IMR-90 (cell line): ENCODE results near the gene RPL10. TPM values are rescaled to one million over a fixed set of nuclear protein-coding genes. Genes with fewer than 3 reads are reported as not detected.

Experiments
- ATAC-seq: fragments of 200-7000 bp; cut with Tn5 transposase; 2 replicates; pipeline ENCODE4 v1.9.1; 2020; ENCODE audit warnings: low read depth, mild to moderate bottlenecking, moderate library complexity
- BruUV-seq: library from RNA; stranded (reverse); fragments of 400-500 nt; replicated peaks from 2 replicates; lab custom pipeline; 2021; lab: Mats Ljungman, UMichigan
- CTCF ChIA-PET: fragments of 300-600 bp; formaldehyde crosslinking; extraction: SDS; loops from one replicate; lab custom pipeline; 2021; ENCODE audit warnings: antibody characterized with exemption; lab: Yijun Ruan, JAX
- POLR2A ChIA-PET: fragments of 300-600 bp; sonication (Branson Sonifier 250); formaldehyde crosslinking; loops from one replicate; lab custom pipeline; 2022; ENCODE audit warnings: antibody characterized with exemption; ENCODE audit not compliant: unreplicated experiment; lab: Charles Lee
- DNase-seq: peaks from one replicate; pipeline ENCODE4 v3.0.0; 2013
- H2AFZ ChIP-seq: replicated peaks from 2 replicates; pipeline ENCODE3; 2013; ENCODE audit warnings: low read length, mild to moderate bottlenecking; ENCODE audit not compliant: poor library complexity
- H2AK5ac ChIP-seq: 2 replicates; pipeline ENCODE4 v1.6.1; 2013; ENCODE audit warnings: low read depth, low read length, inconsistent platforms
- H2AK9ac ChIP-seq: replicated peaks from 2 replicates; pipeline ENCODE3; 2013; ENCODE audit warnings: mild to moderate bottlenecking, low read depth, low read length, moderate library complexity; ENCODE audit not compliant: poor library complexity
- H2BK120ac ChIP-seq: 2 replicates; pipeline ENCODE4 v1.6.1; 2013; ENCODE audit warnings: low read depth, low read length, inconsistent platforms
- H2BK15ac ChIP-seq: 3 replicates; pipeline ENCODE4 v1.6.1; 2013; ENCODE audit warnings: low read depth, low read length, inconsistent platforms
- H2BK20ac ChIP-seq: 2 replicates; pipeline ENCODE4 v1.6.1; 2013; ENCODE audit warnings: low read depth, mild to moderate bottlenecking, inconsistent platforms, low read length, moderate library complexity
- H2BK5ac ChIP-seq: 2 replicates; pipeline ENCODE4 v1.6.1; 2013; ENCODE audit warnings: mild to moderate bottlenecking, low read depth, low read length, inconsistent platforms; ENCODE audit not compliant: poor library complexity, severe bottlenecking
- H3K14ac ChIP-seq: replicated peaks from 2 replicates; pipeline ENCODE4 v1.6.1; 2013; ENCODE audit warnings: low read depth, low read length, inconsistent platforms
- H3K18ac ChIP-seq: 2 replicates; pipeline ENCODE4 v1.6.1; 2013; ENCODE audit warnings: low read depth, low read length, control low read depth
- H3K23ac ChIP-seq: 2 replicates; pipeline ENCODE4 v1.6.1; 2013; ENCODE audit warnings: low read depth, low read length, inconsistent platforms
- H3K27ac ChIP-seq: 2 replicates; pipeline ENCODE4 v1.5.1; 2013; ENCODE audit warnings: mild to moderate bottlenecking, control low read depth, low read length; ENCODE audit not compliant: insufficient read depth
- H3K27me3 ChIP-seq: 2 replicates; pipeline ENCODE4 v1.6.1; 2013; ENCODE audit warnings: low read length; ENCODE audit not compliant: control insufficient read depth, insufficient read depth
- H3K36me3 ChIP-seq: 2 replicates; pipeline ENCODE4 v1.6.1; 2013; ENCODE audit warnings: low read length, mixed read lengths; ENCODE audit not compliant: control insufficient read depth, insufficient read depth
- H3K4ac ChIP-seq: 2 replicates; pipeline ENCODE4 v1.6.1; 2013; ENCODE audit warnings: low read depth, low read length, inconsistent platforms
- H3K4me1 ChIP-seq: 2 replicates; pipeline ENCODE4 v1.6.1; 2013; ENCODE audit warnings: low read length, mixed read lengths; ENCODE audit not compliant: control insufficient read depth, insufficient read depth
- H3K4me2 ChIP-seq: 2 replicates; pipeline ENCODE4 v1.6.1; 2013; ENCODE audit warnings: low read depth, mild to moderate bottlenecking, control low read depth, low read length, moderate library complexity
- H3K4me3 ChIP-seq: 2 replicates; pipeline ENCODE4 v1.5.1; 2013; ENCODE audit warnings: low read depth, mild to moderate bottlenecking, control low read depth, low read length, moderate library complexity; ENCODE audit not compliant: insufficient read depth
- H3K56ac ChIP-seq: 2 replicates; pipeline ENCODE4 v1.6.1; 2013; ENCODE audit warnings: low read length, inconsistent platforms; ENCODE audit not compliant: insufficient read depth; ENCODE audit errors: extremely low read depth
- H3K79me1 ChIP-seq, 2 experiments: 2 replicates each; pipeline ENCODE4 v1.6.1; 2013; ENCODE audit warnings: low read length in 2 of 2, inconsistent platforms in 1 of 2, low read depth in 1 of 2
- H3K9ac ChIP-seq: 2 replicates; pipeline ENCODE4 v1.6.1; 2013; ENCODE audit warnings: low read depth, low read length, control low read depth
- H3K9me1 ChIP-seq: 2 replicates; pipeline ENCODE4 v1.6.1; 2013; ENCODE audit warnings: low read length, inconsistent platforms; ENCODE audit not compliant: insufficient read depth
- H3K9me3 ChIP-seq: 2 replicates; pipeline ENCODE4 v1.6.1; 2013; ENCODE audit warnings: low read length; ENCODE audit not compliant: control insufficient read depth, insufficient read depth
- H4K20me1 ChIP-seq: 2 replicates; pipeline ENCODE4 v1.6.1; 2013; ENCODE audit warnings: low read length, inconsistent platforms; ENCODE audit not compliant: insufficient read depth
- H4K5ac ChIP-seq: 2 replicates; pipeline ENCODE4 v1.6.1; 2013; ENCODE audit warnings: mild to moderate bottlenecking, low read depth, low read length, control low read depth
- H4K8ac ChIP-seq, 2 experiments: 2 replicates each; pipeline ENCODE4 v1.6.1; 2013; ENCODE audit warnings: low read depth in 2 of 2, low read length in 2 of 2, control low read depth in 1 of 2, inconsistent platforms in 1 of 2
- H4K91ac ChIP-seq: 2 replicates; pipeline ENCODE4 v1.6.1; 2013; ENCODE audit warnings: low read depth, low read length, inconsistent platforms; ENCODE audit not compliant: insufficient read depth
- BHLHE40 ChIP-seq: fragments of 150-350 bp; IDR thresholded peaks from 2 replicates; pipeline ENCODE4 v1.6.1; 2016; ENCODE audit warnings: mild to moderate bottlenecking, low read depth, low read length
- CHD1 ChIP-seq: IDR thresholded peaks from 2 replicates; pipeline ENCODE4 v1.6.1; 2012; ENCODE audit warnings: low read depth, low read length, improper control_type of control experiment
- CTCF ChIP-seq: conservative IDR thresholded peaks from 2 replicates; pipeline ENCODE4 v1.5.1; 2012; ENCODE audit warnings: mild to moderate bottlenecking, low read depth, low read length, improper control_type of control experiment
- FOS ChIP-seq: fragments of 150-350 bp; IDR thresholded peaks from 2 replicates; pipeline ENCODE4 v1.6.1; 2016; ENCODE audit warnings: low read depth, low read length
- MAFK ChIP-seq: IDR thresholded peaks from 2 replicates; pipeline ENCODE4 v1.6.1; 2012; ENCODE audit warnings: low read depth, low read length, improper control_type of control experiment
- MAZ ChIP-seq: IDR thresholded peaks from 2 replicates; pipeline ENCODE4 v1.6.1; 2012; ENCODE audit warnings: low read depth, mild to moderate bottlenecking, low read length, improper control_type of control experiment, moderate library complexity, borderline replicate concordance
- POLR2A ChIP-seq: IDR thresholded peaks from 2 replicates; pipeline ENCODE4 v1.6.1; 2012; ENCODE audit warnings: mild to moderate bottlenecking, low read depth, low read length
- RFX5 ChIP-seq: IDR thresholded peaks from 2 replicates; pipeline ENCODE4 v1.8.0; 2012; ENCODE audit warnings: low read depth, mild to moderate bottlenecking, low read length, moderate library complexity
- SMC3 ChIP-seq: fragments of 150-350 bp; IDR thresholded peaks from 2 replicates; pipeline ENCODE4 v1.6.1; 2016; ENCODE audit warnings: low read depth, mild to moderate bottlenecking, antibody characterized with exemption, low read length, moderate library complexity
- WGBS, 2 experiments: methylation state at CpG; one replicate each; pipeline versions ENCODE4 v1.1.5 to v1.1.7; 2013; ENCODE audit warnings: missing lambda C conversion rate in 2 of 2; ENCODE audit not compliant: insufficient read length in 1 of 2; ENCODE audit errors: extremely low coverage in 2 of 2; 5-methylcytosine and 5-hydroxymethylcytosine counted together
- dilution Hi-C: fragments of 300-500 bp; cut with HindIII; formaldehyde crosslinking; loops from one replicate; pipeline ENCODE4 v1.14.3; 2018; ENCODE audit warnings: low sequenced_read_pairs; ENCODE audit not compliant: unreplicated experiment
- in situ Hi-C: fragments of 300-500 bp; cut with MboI; formaldehyde crosslinking; loops from 3 replicates; pipeline ENCODE4 v1.14.3; 2019; ENCODE audit warnings: low sequenced_read_pairs, inconsistent platforms, mixed read lengths
- intact Hi-C: fragments of 100-400 bp; cut with micrococcal nuclease; formaldehyde crosslinking; loops from 2 replicates; pipeline ENCODE4 v1.10.0; 2022
- polyA plus RNA-seq, 3 experiments: library from polyadenylated mRNA; depleted of rRNA; stranded (reverse); fragments of >200 nt; gene quantifications; 2 replicates each; pipeline ENCODE4 v1.2.3, GENCODE V29; 2012; ENCODE audit warnings: low replicate concordance in 1 of 3
- total RNA-seq: library from RNA; depleted of rRNA; stranded (reverse); fragments of >200 nt; gene quantifications from 2 replicates; pipeline ENCODE4 v1.2.3, GENCODE V29; 2012
- TF ChIP-seq, protein P1 (sequence below): fragments of 150-350 bp; IDR thresholded peaks from 2 replicates; pipeline ENCODE4 v1.6.1; 2016; ENCODE audit warnings: low read depth, mild to moderate bottlenecking, low read length, moderate library complexity, borderline replicate concordance

RPL10 gene
- total and polyA plus RNA-seq, 2 of the 4 experiments (the other 2 are of a cell fraction), result 1,582 to 7,467 TPM

DNA sequence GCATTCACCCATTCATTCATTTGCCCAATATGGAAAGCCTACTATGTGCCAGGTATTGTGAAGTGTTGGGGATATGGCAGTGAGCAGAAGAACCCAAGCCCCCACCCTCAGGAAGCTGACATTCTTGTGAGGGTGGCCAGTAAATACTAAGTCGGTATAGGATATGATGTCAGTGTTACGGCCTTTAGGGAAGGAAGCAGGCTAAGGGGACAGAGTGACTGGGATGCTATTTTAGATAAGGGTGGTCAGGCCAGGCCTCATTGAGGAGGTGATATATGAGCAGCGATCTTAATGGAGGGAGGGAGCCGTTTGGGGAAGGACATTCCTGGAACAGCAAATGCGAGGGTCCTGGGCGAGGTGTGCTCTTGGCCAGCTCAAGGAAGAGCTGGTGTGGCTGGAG lies 32.3 kb downstream of the RPL10 start:
- Histone ChIP-seq H3K36me3 (peaks cover 27% of the 10 kb centered on the region; the same call in 1 of the 2 replicates), H3K23ac (no peak overlapping the region), H2BK20ac (no peak overlapping the region), H4K5ac (no peak overlapping the region), H2BK15ac (no peak overlapping the region), H3K79me1 (peaks cover 7 to 22% of the 10 kb centered on the region in 2 experiments), H4K20me1 (peaks cover 7% of the 10 kb centered on the region), H2AFZ (no peak overlapping the region), H3K9me3 (no peaks in the 10 kb centered on the region), H3K4ac (no peak overlapping the region), H2BK120ac (no peak overlapping the region), H3K27ac (no peak overlapping the region), H3K4me1 (peaks cover 2% of the 10 kb centered on the region; the same call in 1 of the 2 replicates), H4K8ac (no peak overlapping the region), H4K91ac (no peak overlapping the region), H3K4me3 (no peak overlapping the region), H2AK5ac (no peak overlapping the region), H3K27me3 (no peaks in the 10 kb centered on the region), H3K4me2 (no peak overlapping the region), H3K18ac (no peak overlapping the region), H2BK5ac (no peak overlapping the region), H3K14ac (no peak overlapping the region), H3K9me1 (peaks cover 3% of the 10 kb centered on the region; the same call in 1 of the 2 replicates), H2AK9ac (no peak overlapping the region), H3K56ac (no peak overlapping the region), H3K9ac (no peak overlapping the region; the same call in 1 of the 2 replicates)
- ChIA-PET POLR2A (no interaction called here), CTCF (no interaction called here)
- 80% methylated on average over 6 of the region's 6 CpGs; no CpG with 5 or more reads in 1 of the 2 experiments for WGBS, 2 experiments
- in situ Hi-C loops (no loop called here), intact Hi-C loops (no loop called here), dilution Hi-C loops (no loop called here)
- no peak for DNase-seq
- no peak for ATAC-seq
- BruUV-seq, result no TSS peak
- TF ChIP-seq MAFK (no peak), FOS (no peak), POLR2A (no peak), CTCF (no peak), BHLHE40 (no peak), RFX5 (no peak), MAZ (no peak), SMC3 (no peak), CHD1 (no peak)
- TF ChIP-seq, protein P1, sequence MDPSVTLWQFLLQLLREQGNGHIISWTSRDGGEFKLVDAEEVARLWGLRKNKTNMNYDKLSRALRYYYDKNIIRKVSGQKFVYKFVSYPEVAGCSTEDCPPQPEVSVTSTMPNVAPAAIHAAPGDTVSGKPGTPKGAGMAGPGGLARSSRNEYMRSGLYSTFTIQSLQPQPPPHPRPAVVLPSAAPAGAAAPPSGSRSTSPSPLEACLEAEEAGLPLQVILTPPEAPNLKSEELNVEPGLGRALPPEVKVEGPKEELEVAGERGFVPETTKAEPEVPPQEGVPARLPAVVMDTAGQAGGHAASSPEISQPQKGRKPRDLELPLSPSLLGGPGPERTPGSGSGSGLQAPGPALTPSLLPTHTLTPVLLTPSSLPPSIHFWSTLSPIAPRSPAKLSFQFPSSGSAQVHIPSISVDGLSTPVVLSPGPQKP, result no peak
